HG02571 (cell line): ENCODE results near the gene ANKRD9.
"Not testable (repeated sequence)": the region's sequence is repeated elsewhere in the genome, so short reads cannot be mapped to it uniquely, and the experiment has no call there.

Experiments
- ATAC-seq: cut with Tn5 transposase; IDR thresholded peaks from one replicate; pipeline ENCODE4 v1.9.1; 2021; ENCODE audit warnings: mild to moderate bottlenecking, moderate library complexity; ENCODE audit not compliant: unreplicated experiment

ANKRD9 gene, protein sequence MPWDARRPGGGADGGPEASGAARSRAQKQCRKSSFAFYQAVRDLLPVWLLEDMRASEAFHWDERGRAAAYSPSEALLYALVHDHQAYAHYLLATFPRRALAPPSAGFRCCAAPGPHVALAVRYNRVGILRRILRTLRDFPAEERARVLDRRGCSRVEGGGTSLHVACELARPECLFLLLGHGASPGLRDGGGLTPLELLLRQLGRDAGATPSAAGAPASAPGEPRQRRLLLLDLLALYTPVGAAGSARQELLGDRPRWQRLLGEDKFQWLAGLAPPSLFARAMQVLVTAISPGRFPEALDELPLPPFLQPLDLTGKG

DNA sequence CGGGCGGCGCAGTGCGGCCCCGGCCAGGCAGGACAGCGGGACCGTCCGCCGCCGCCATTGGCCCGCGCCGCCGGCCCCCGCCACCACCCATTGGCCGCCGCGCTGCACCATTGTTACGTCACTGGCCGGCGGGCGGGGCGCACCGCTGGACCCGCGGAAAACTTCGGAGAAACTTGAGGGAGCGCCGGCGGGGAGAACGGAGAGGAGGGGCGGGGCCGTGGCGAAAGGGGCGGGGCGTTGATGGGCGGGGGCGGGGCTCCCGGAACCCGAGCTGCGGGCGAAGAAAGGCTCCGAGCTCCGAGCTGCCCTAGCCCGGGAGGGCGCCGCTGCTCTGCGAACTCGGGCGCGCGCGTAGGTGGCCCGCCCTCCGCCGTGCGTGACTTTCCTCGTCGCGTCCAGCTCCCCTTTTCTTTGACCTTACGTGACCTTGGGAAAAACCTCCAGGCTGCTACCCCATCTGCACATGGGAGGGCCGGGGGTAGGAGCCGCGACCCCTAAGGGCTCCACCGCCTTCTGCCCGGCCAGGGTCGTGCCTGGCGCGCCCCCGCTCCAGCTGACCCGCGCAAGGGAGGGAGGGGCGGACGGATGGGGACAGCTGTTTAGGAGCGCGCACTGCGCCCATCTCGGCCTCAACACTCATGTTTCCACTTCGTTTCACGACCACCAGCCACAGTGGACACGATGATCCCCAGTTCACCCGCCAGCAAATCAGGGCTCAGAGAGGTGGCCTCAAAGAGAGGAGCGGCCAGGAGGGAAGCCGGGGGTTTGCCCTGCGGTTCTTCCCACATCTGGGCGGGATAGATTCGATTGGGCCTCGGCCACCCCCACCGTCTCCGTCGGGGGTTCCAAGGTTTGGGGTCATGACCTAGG lies at the start of gene ANKRD9:
ANKRD9 (minus strand) TSS at position 31 of the 870 bp plus-strand sequence. CDS start 1,887 bp downstream, outside the sequence.
- ATAC-seq = peak; percentile 76

DNA sequence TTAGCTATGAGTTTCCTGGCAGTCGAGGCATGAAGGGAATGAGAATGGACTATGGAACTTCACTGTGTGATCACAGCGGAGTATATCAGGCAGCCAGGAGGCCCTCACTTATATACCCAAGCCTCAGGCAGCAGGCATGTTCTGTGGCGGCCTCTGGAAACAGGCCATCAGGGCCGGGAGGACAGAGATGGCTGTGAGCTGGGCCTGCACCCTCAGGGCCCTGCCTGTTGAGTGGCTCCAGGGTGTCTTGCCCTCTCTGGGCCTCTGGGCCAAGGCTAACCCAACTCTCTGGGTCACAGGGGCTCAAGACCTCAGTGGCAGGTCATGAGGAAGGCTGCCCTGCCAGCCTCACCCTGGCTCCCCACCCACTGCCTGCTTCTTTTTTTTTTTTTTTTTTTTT lies 49.0 kb upstream of the ANKRD9 start:
- ATAC-seq = no peak

DNA sequence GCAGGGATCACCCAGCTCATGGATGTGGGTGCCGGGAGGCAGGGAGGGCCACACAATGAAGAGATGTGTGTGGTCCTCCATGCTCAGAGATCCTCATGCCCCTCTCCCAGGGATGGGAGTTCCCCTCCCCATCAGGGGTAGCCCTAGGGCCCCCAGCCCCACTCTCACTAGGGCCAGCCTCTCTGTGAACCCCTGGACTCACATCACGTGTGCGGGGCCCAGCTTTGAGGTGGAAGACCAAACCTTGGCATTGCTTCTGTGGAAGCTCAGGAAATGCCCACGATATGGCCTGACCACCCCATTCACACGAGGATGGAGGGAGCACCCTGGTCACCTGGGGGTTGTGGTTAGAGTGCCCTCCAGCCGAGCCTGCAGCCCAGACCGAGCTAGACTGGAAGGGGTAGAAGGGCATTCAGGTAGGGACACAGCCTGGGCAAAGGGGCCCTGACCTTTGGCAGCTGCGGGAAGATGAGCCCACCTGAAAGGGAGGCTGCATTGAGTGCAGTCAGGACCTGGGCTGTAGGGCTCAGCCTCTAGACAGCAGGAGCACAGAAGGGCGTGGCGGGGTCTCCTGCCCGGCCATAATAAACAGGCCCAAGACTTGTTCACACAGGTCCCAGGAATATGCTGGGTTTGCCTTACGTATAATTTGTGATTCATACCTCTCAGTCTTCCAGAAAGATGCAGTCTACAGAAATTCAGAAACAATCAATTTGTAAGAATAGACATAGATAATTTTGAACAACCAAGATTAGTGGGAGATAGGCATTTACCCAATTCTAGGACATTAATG lies 48.1 kb upstream of the ANKRD9 start:
- ATAC-seq = no peak

DNA sequence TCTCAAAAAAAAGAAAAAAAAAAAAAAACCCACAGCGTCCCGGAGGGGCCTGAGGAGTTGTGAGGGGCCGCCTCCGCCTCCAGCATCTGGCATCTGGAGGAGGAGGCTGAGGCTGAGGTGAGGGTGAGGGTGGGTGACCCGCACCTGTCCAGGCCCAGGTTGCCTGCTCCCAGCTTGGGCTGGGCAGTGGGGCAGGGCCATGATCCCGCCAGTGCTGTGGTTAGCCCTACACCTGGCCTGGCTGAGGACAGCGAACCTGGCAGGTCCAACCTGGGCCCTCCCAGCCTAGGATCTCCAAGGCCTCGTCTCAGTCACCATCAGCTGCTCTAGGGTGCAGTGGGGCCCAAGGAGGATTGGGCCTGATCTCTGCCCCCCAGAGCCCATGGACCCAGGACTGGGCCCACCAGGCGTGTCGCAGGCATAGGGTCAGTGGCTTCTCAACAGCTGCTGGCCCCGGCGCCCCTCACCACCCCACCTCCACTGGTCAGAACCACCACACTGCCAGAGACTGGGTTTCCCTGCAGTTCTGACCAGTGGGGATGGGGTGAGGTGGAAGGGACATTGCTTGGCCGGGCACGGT lies 46.6 kb upstream of the ANKRD9 start:
- no peak for ATAC-seq

DNA sequence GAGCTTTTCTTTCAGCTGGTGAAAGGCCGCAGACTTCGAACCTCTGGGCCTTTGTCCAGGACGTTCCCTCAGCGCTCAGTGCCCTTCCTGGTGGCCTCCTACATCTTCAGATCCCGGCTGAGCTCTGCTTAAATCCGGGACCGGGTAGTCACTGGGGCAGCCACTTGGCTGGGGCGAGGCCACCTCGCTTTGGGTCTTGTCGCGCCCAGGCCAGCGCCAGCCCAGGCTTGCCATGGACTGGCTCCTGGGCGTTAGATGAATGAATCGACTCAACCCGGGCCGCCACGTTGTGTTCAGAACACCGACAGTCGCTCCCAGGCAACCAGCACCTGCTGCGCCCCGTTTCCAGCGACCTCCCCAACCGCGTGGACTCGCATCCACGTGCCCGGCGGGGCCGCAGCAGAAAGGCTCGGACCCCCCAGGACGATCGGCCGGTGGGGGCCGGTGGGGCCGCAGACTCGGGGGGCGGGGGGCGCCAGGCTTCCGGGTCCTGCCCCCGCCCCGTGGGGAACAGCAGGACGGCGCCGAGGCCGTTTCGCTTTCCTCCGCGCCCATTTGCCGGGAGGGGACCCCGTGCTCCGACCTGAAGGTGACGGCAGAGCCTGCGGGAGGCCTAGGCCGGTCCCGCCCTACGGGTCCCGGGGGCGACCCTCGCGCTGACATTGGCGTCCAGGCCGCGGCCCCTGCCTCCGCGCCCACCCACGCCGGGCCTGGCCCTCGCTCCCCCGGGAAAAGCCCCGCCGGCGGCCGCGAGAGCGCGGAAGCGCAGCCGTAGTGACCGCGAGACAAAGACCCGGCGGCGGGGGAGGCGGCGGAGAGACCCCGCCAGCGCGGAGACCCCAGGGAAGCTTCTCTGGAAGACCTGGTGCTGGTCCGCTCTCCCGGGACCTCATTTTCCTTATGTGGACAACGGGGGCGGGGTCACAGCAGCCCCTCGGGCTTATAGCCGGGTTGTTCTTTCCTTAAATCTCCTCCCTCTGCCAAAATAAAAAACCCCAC lies 45.5 kb upstream of the ANKRD9 start:
- ATAC-seq = no peak

DNA sequence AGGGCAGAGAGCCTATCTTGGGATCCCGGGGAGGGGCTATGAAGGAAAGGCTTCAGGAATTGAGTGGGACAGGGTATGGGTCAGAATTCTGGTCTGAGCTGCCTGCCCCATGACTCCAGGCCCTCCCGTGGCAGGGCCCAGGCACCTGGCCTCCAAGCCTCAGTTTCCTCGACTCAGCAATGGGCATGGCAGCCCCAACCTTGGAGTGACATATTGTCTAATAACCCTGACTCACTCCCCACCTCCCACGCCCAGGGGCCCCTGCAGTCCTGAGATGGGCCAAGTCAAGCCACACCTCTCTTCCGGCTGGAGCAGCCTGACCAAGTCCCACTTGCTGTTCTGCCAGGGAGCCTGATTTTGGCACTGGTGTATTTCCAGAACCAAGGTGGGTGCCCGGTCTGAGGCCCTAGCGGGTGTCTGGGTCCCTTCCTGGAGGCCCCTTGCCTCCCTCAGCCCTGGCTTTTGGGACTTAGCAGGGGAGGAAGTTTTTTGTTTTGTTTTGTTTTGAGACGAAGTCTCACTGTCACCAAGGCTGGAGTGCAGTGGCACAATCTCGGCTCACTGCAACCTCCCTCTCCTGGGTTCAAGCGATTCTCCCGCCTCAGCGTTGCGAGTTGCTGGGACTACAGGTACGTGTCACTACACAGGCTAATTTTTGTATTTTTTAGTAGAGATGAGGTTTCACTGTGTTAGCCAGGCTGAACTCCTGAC lies 42.6 kb upstream of the ANKRD9 start:
- no peak for ATAC-seq

DNA sequence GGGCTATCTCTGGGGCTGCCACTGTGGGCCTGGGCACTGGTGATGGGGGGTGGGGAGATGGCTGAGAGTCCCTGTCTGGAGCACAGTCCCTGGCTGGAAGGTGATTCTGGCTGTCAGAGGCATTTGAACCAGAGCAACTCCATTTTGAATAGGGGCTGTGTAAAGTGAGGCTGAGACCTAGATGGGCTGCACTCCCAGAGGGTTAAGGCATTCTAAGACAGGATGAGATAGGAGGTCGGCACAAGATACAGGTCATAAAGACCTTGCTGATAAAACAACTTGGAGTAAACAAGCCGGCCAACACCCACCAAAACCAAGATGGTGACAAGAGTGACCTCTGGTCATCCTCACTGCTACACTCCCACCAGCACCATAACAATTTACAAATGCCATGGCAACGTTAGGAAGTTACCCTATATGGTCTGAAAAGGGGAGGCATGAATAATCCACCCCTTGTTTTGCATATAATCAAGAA lies 41.4 kb upstream of the ANKRD9 start:
- ATAC-seq = not testable (repeated sequence)

DNA sequence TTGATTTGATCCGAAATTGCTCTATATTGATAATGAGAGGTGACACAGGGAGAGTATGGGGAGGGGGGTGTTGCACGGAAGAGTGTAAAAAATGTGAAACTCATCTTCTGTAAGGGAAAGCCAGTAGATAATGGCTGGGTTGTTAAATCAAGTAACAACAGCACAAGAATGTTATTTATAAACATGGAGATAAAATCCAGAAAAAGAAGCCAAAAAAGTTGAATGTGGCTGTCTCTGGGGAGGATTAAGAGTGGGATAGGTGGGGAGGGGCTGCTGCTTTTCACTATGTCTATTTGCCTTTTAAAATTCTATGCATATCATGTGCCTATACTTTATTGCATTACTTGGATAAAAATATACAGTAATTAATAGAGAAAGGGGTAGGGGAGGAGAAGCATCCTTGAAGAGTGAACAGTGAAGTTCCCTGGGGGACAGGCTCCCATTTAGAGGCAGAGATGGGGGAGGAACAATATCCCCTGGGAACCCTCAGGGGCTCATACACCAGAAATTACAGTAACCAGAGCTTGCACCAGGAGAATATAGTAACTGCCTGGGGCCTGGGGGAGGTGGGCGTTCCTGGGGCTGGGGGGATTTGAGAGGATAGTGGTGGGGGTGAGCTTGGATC lies 39.2 kb upstream of the ANKRD9 start:
- no peak for ATAC-seq

DNA sequence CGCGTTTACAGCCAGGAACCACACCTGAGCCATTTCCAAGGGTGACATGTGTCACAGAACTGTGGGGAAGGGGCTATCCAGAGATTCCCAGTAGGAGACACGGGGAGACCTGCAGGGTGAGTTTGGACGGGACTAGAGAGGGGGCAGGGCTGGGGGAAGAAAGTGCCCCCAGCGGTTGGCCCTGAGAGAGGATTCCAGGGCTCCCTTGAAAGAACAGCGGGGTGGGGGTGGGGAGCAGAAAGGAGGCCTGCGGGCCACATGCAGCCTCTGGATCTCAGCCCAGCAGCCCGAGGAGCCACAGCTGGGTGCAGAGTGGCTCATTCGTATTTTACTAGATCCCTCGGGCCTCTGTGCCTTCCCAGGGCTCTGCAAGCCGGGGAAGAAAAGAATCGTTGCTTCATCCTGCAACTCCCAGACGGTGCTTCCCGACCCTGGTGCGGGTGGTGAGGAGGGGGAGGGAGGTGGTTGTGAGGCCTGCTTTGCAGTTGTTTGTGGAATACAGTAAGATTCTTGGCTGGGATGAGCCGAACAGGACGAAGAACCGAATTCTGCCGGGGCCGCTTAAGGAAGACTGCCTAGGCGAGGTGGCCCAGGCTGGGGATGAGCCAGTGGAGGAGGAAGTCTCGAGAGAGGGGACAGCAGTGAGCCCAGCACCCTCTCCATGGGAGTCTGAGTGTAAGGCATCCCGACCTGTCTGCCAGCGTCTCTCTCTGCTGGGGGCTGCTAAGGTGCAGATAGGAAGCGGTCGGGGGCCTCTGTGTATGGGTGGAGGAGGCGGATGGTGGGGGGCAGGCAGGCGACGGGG lies 36.1 kb upstream of the ANKRD9 start:
- ATAC-seq = no peak

DNA sequence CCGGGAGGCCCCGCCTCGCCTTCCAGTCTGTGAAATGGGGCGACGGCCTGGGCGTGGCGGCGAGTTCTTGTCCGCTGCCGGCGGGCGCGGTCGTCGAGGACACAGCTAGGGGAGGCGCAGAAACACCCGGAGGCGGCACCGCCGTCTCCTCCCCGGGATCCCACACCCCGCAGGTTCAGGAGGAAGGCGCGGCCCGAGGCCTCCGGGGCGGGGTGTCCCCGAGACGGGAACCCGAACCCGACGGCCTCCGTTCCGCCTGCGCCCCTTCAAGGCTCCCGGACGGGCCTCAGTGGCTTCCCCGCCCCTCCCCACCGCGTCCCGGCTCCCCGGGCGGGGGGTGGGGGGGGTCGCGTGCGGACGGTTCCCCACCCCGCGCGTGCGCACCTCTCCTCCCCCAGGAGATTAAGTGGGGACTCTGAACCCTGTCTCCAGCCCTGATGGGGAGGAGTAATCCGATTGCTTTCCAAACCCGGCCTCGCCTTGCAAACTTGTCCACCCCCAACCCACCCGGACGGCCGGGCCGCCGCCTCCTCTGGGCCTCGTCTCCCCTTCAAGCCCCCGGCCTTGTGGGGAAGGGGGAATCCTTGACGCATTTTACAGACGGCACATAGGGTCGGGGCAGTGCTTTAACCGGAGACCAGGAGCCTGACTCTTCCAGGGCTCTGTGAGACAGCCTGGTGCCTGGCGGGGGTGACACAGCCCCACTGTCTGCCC lies 35.3 kb upstream of the ANKRD9 start:
- no peak for ATAC-seq

DNA sequence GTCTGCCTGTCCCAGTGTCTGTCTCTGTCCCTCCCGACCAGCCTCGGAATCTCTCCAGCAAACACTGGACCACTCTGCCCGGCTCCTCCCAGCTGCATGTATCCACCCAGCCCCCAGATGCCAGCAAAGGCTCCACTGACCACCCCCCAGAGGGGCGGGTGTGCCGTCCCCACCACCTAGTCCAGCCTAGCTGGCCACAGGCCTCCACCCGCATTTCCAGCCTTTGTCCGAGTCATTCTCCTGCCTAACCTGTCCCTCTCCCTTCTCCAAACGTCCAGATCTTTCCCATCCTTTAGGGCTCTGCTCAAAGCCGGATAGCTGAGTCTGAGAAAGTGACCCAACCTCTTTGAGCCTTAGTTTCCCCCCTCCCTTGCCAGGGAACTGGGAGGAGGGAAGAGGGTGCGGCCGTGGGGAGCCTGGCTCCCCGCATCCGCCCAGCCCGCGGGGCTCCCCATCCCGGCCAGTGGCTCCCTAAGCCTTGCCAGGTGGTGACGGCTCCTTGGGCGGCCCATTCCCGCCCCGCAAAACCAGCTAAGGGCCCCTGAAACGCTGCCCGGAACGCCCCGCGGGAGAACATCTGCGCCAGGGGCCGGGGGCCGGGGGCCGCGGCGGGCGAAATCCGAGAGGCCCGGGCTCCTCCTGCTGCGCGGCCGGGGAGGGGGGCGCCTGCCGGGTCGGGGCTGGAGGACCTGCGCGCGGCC lies 34.6 kb upstream of the ANKRD9 start:
- no peak for ATAC-seq

DNA sequence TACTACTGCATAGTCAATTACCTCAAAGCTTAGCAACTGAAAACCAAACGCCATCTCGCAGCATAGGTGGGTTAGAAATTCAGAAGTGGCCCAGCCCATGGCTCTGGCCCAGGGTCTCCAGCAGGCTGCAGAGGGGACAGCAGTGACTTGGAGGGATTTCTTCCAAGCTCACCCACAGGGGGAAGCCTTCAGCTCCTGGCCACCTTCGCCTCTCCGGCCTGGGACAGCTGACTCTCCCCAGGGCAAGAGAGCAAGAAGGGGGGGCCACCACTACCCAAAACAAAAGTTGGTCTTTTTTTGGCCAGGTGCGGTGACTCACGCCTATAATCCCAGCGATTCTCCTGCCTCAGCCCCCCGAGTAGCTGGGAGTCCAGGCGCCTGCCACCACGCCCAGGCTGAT lies 32.2 kb upstream of the ANKRD9 start:
- no peak for ATAC-seq

DNA sequence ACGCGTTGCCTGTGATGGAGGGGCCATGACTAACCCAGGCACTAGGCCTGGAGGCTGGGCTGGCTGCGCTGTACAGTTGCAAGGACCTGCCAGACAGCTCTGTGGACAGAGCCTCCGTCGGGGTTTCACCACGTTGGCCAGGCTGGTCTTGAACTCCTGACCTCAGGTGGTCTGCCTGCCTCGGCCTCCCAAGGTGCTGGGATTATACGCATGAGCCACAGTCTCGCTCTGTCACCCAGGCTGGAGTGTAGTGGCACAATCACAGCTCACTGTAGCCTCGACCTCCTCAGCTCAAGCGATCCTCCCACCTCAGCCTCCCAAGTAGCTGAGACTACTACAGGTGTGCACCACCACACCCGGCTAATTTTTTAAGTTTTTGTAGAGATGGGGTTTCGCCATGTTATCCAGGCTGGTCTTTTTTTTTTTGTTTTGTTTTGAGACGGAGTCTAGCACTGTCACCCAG lies 31.5 kb upstream of the ANKRD9 start:
- not testable (repeated sequence) for ATAC-seq

DNA sequence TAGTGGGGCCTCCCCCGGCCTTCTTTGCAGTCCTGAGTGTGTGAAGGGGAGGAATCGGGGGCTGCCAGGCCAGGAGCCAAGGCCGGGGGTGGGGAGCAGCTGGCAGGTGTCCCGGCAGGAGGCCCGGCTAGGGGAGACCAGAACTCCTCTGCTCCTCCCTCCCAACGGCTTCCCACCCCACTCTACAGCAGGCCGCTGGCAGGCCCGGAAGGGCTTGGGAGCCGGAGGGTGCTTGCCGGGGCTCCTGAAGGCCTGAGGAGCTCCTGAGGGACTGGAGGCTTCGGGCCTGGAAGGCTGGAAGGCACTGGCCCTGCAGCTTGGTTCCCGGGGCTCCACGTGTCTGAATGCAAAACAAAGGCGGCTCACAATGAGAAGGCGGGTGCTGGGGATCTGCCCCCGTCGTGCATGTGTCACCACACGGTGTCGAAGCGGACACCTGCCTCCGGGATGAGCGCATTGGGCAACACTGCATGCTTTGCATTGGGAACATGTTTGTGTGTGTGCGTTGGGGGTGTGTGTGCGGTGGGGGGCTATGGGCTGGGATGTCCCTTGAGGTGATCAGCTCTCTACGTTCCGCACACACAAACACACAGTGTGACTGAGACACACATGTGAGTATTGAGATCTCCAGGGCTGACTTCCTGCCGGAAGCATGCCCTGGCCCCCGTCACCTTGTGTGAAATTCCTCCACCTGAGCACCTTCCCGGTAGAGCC lies 30.9 kb upstream of the ANKRD9 start:
- ATAC-seq = no peak

DNA sequence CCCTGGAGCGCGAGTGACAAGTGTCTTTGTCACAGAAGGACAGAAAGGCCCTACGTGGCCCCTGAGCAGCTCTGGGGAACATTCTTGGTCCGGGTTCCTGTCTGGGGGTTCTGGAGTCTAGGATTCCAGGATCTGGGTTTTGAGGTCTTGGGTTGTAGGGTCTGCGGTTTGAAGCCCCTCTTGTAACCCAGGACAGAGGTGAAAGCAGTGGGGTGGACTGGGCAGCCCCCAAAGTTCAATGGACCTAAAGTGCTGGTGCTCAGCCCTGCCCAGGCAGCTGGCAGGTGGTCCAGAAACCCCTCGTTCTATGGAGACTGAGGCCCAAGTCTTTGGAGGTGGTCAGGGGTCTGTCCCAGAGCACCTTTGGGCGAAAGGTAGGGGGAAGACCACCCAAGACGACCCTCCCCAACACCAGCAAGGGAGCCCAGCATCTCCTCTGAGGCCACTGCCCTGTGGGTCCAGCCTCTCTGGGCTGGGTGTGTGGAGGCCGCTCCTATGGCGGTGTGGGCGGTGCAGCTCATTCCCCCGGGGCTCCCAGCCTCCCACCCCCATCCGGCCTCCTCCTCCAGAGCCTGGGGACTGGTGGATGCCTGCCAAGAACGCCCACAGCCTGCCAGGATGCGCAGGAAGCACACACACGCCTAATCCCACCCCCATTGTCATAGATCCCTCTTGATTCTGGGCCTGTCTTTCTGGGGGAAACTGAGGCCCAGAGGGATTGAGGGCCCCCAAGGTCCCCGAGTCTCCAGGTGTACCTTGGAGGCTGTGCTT lies 30.2 kb upstream of the ANKRD9 start:
- ATAC-seq = no peak
